GM12878 (cell line): Measurements from ENCODE around the gene NIN.

ENCODE experiments used
- CHD2 ChIP-seq: IDR thresholded peaks from 2 replicates; pipeline ENCODE4 v1.6.1; 2011; ENCODE audit warnings: low read depth, low read length, improper control_type of control experiment, borderline replicate concordance
- CTCF ChIP-seq, 3 experiments: IDR thresholded peaks in 2 of 3; conservative IDR thresholded peaks in 1 of 3; 2 replicates each; pipeline ENCODE4 v1.5.1; 2011; ENCODE audit warnings: low read depth in 3 of 3, low read length in 3 of 3, mild to moderate bottlenecking in 3 of 3, control low read depth in 2 of 3, moderate library complexity in 2 of 3, inconsistent platforms in 1 of 3, mixed read lengths in 1 of 3; ENCODE audit not compliant: control insufficient read depth in 2 of 3, insufficient read depth in 1 of 3; ENCODE audit errors: extremely low read depth in 1 of 3
- NFYB ChIP-seq: IDR thresholded peaks from 2 replicates; pipeline ENCODE4 v1.6.1; 2011; ENCODE audit warnings: low read depth, mild to moderate bottlenecking, low read length, improper control_type of control experiment, moderate library complexity; ENCODE audit not compliant: insufficient read depth
- POLR2AphosphoS5 ChIP-seq: IDR thresholded peaks from 2 replicates; pipeline ENCODE4 v1.6.1; 2011; ENCODE audit warnings: mild to moderate bottlenecking, low read length, inconsistent platforms

DNA sequence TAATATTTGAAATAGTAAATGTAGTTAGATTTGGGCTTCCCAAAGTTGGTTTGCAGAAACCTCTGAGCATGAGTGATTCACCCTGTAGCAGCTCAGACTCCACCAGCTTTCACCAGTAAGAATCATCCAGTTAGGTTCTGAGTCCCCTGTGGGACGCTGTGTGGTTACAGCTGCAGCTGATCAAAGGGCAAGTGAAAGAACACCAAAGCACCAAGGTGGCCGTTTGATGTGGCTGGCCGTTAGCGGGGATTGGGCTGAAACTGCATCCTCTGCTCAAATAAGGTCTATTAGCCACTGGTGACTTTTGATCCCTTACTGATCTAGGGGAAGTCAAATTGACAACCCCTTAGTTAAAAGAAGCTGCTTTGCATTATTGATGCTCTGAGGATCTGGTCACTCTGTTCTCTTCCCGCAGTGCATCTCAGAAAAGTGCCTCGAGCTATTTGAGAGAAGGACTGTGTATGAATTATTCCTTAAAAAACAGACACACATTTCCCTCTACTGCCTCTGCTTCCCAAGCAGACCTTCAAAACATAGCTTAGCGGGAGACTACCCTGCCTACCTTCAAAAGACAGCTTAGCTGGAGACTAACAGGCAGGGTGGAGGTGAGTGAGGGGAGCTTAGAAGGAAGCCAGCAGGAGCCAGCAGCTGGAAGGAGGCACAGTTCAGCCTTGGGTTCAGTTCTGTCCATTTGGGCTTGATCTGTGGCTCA is 44.6 kb upstream of the NIN start:
- TF ChIP-seq CHD2 (0 out of 2 replicates have a peak, but pooled peaks have one; percentile 29), NFYB (peak; percentile 72), CTCF (IDR thresholded peaks at IDR 0.05 in 2 of 3, conservative IDR thresholded peaks at IDR 0.05 in 1 of 3; ENCODE audit: control insufficient read depth in 2 of 3, extremely low read depth in 1 of 3, insufficient read depth in 1 of 3, low read depth in 3 of 3, low read length in 3 of 3) (no peak), POLR2AphosphoS5 (no peak)
